Spleen (tissue), 7 donors: ENCODE data around the gene NEDD4L.

Experiments used
- POLR2A ChIP-seq, 3 donors: fragments of 450-650 bp; IDR thresholded peaks; one replicate each; pipeline ENCODE4 v1.5.1; 2017; ENCODE audit warnings: antibody characterized with exemption in 3 of 3, mild to moderate bottlenecking in 1 of 3
- POLR2AphosphoS5 ChIP-seq, 3 donors: sonication (generic); formaldehyde crosslinking; IDR thresholded peaks; one replicate each; pipeline ENCODE4 v1.5.1; 2017; ENCODE audit warnings: antibody characterized with exemption in 3 of 3
- TF ChIP-seq, protein P1 (sequence below), 11 experiments: fragments of 200-600 bp in 7 of 11; fragments of 450-650 bp in 4 of 11; sonication (generic) in 4 of 11; IDR thresholded peaks in 8 of 11; conservative IDR thresholded peaks in 3 of 11; 1 replicate in 7 of 11; 2 replicates in 4 of 11; pipeline versions ENCODE4 v1.4.0 to v1.8.0; 2016 to 2021; ENCODE audit warnings: antibody characterized with exemption in 11 of 11, inconsistent platforms in 4 of 11, mild to moderate bottlenecking in 1 of 11
- donor health status: DM: no; HTN: no; CAD: no; lungs with moderate emphysema.
- donor health status: DM: no; HTN: no; CAD: no.
- donor health status: DM: no; HTN: no; CAD: no.

- TF ChIP-seq, protein P1, sequence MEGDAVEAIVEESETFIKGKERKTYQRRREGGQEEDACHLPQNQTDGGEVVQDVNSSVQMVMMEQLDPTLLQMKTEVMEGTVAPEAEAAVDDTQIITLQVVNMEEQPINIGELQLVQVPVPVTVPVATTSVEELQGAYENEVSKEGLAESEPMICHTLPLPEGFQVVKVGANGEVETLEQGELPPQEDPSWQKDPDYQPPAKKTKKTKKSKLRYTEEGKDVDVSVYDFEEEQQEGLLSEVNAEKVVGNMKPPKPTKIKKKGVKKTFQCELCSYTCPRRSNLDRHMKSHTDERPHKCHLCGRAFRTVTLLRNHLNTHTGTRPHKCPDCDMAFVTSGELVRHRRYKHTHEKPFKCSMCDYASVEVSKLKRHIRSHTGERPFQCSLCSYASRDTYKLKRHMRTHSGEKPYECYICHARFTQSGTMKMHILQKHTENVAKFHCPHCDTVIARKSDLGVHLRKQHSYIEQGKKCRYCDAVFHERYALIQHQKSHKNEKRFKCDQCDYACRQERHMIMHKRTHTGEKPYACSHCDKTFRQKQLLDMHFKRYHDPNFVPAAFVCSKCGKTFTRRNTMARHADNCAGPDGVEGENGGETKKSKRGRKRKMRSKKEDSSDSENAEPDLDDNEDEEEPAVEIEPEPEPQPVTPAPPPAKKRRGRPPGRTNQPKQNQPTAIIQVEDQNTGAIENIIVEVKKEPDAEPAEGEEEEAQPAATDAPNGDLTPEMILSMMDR (IDR thresholded peaks at IDR 0.05 in 8 of 11, conservative IDR thresholded peaks at IDR 0.05 in 3 of 11): no peak
- TF ChIP-seq POLR2A (IDR thresholded peaks at IDR 0.05) (no peak), POLR2AphosphoS5 (IDR thresholded peaks at IDR 0.05) (no peak)
These were observed 357.2 kb downstream of the NEDD4L start for GRCh38 chr18:58401191-58401590.
